ENCODE measurements around the gene ACAP3. TPM values are rescaled to one million over a fixed set of nuclear protein-coding genes. Genes with fewer than 3 reads are reported as not detected.

Gene ACAP3
- total RNA-seq, 4 donors from 2014 or later, result 34.3 to 125 (median 69.6) TPM

- DNase-seq (ENCODE audit: low spot score in 2 of 2), result no peak
- H3K27me3 ChIP-seq, result no peaks in the 10 kb centered on the region
- H3K4me1 ChIP-seq, result peaks cover 0 to 26% (median 21%) of the 10 kb centered on the region in 4 donors
- peaks cover 0 to 59% (median 5%) of the 10 kb centered on the region in 3 donors for H3K36me3 ChIP-seq
- no peak overlapping the region for H3K27ac ChIP-seq
- no peak overlapping the region for H3K4me3 ChIP-seq
- H3K9me3 ChIP-seq, result no peaks in the 10 kb centered on the region
- TF ChIP-seq CTCF (IDR thresholded peaks at IDR 0.05) (no peak), POLR2A (IDR thresholded peaks at IDR 0.05) (no peak), EP300 (IDR thresholded peaks at IDR 0.05) (no peak)
- 86 to 93% methylated on average over 11 to 15 of the region's 22 CpGs for WGBS, 2 donors
These were observed 3.7 kb upstream of the ACAP3 start for GRCh38 chr1:1311107-1312104.

- Histone ChIP-seq H3K4me3 (no peak overlapping the region), H3K9me3 (no peaks in the 10 kb centered on the region), H3K27ac (no peak overlapping the region), H3K4me1 (peaks cover under 1 to 35% (median 29%) of the 10 kb centered on the region in 4 donors), H3K36me3 (peaks cover 0 to 59% (median 5%) of the 10 kb centered on the region in 3 donors), H3K27me3 (no peaks in the 10 kb centered on the region)
- DNase-seq (ENCODE audit: low spot score in 2 of 2), result no peak
- TF ChIP-seq POLR2A (IDR thresholded peaks at IDR 0.05), result no peak
- WGBS, 2 donors, result 78 to 83% methylated on average over 17 to 21 of the region's 21 CpGs
These were observed 2.8 kb upstream of the ACAP3 start for GRCh38 chr1:1310476-1311053.

- H3K27ac ChIP-seq, result peak overlapping the region in 1 of 4 donors; percentile 98
- 68 to 90% methylated on average over 3 of the region's 3 CpGs for WGBS, 2 donors
- no peak overlapping the region for H3K4me3 ChIP-seq
- no peaks in the 10 kb centered on the region for H3K27me3 ChIP-seq
- TF ChIP-seq POLR2A (IDR thresholded peaks at IDR 0.05) (no peak), CTCF (IDR thresholded peaks at IDR 0.05) (no peak), EP300 (IDR thresholded peaks at IDR 0.05) (no peak)
- no peak for DNase-seq (ENCODE audit: low spot score in 2 of 2)
- peaks cover 6 to 40% (median 34%) of the 10 kb centered on the region in 4 donors for H3K4me1 ChIP-seq
- no peaks in the 10 kb centered on the region for H3K9me3 ChIP-seq
- peaks cover 0 to 56% (median 5%) of the 10 kb centered on the region in 3 donors for H3K36me3 ChIP-seq
These were observed 2.3 kb upstream of the ACAP3 start for GRCh38 chr1:1310109-1310385.

- Histone ChIP-seq H3K4me1 (peaks cover 8 to 46% (median 38%) of the 10 kb centered on the region in 4 donors), H3K36me3 (peaks cover 0 to 50% (median 5%) of the 10 kb centered on the region in 3 donors), H3K4me3 (peak overlapping the region; percentile 60 to 94 (median 85)), H3K9me3 (no peaks in the 10 kb centered on the region), H3K27ac (peak overlapping the region; percentile 86 to 98 (median 94)), H3K27me3 (no peaks in the 10 kb centered on the region)
- WGBS, 2 donors, result 34 to 77% methylated on average over 19 to 54 of the region's 57 CpGs
- TF ChIP-seq EP300 (IDR thresholded peaks at IDR 0.05) (no peak), POLR2A (IDR thresholded peaks at IDR 0.05) (no peak), CTCF (IDR thresholded peaks at IDR 0.05) (no peak)
- DNase-seq (ENCODE audit: low spot score in 2 of 2), result no peak
These were observed 1.8 kb upstream of the ACAP3 start for GRCh38 chr1:1309251-1310108.

GRCh38 chr1:1308756-1309250 is 1.1 kb upstream of the ACAP3 start:
- Histone ChIP-seq H3K4me1 (peaks cover 8 to 52% (median 44%) of the 10 kb centered on the region in 4 donors), H3K4me3 (peak overlapping the region; percentile 60 to 94 (median 85)), H3K36me3 (peaks cover 0 to 43% (median 5%) of the 10 kb centered on the region in 3 donors), H3K27ac (peak overlapping the region; percentile 86 to 98 (median 94)), H3K27me3 (no peaks in the 10 kb centered on the region), H3K9me3 (no peaks in the 10 kb centered on the region)
- no peak for DNase-seq (ENCODE audit: low spot score in 2 of 2)
- TF ChIP-seq CTCF (IDR thresholded peaks at IDR 0.05), result no peak
- TF ChIP-seq POLR2A (IDR thresholded peaks at IDR 0.05), result peak in 1 of 2 donors; percentile 10
- WGBS, 2 donors, result 0 to 2% methylated on average over 13 to 15 of the region's 66 CpGs

All from tibial nerve (tissue), 4 donors.